ENCODE results near the gene PRIM2. TPM values are rescaled to one million over a fixed set of nuclear protein-coding genes. Genes with fewer than 3 reads are reported as not detected.
"Not testable (repeated sequence)": the region's sequence is repeated elsewhere in the genome, so short reads cannot be mapped to it uniquely, and the experiment has no call there.

The PRIM2 gene
- polyA plus RNA-seq, 1 donor from 2014 or later = 10.0 TPM

DNA sequence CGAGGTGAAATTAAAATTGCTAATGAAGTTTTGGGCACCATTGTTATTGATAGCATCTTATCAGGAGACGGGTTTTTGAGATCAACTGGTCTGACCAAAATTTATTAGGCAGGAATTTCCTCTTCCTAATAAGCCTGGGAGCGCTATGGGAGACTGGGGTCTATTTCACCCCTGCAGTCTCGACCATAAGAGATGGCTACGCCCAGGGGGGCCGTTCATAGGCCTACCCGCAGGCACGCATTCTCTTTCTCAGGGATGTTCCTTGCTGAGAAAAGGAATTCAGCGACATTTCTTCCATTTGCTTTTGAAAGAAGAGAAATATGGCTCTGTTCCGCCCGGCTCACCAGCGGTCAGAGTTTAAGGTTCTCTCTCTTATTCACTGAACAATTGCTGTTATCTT is 201.8 kb downstream of the PRIM2 start:
- H3K4me3 ChIP-seq (ENCODE audit: low read length); H3K36me3 ChIP-seq (ENCODE audit: insufficient read depth, low read length); H3K4me2 ChIP-seq (ENCODE audit: low read length); H3K27me3 ChIP-seq (ENCODE audit: insufficient read depth, low read depth, low read length); H3F3A ChIP-seq (ENCODE audit: insufficient read depth, low read length, poor library complexity, severe bottlenecking); H3K9me2 ChIP-seq (ENCODE audit: insufficient read depth, low read length); H3K9me3 ChIP-seq (ENCODE audit: low read length); H3K79me2 ChIP-seq (replicated peaks; ENCODE audit: insufficient read depth, low read length); H4K20me1 ChIP-seq (ENCODE audit: insufficient read depth); H3K9ac ChIP-seq (ENCODE audit: low read length); H2AFZ ChIP-seq (ENCODE audit: low read depth, low read length); H3K27ac ChIP-seq (ENCODE audit: low read length): not testable (repeated sequence)

DNA sequence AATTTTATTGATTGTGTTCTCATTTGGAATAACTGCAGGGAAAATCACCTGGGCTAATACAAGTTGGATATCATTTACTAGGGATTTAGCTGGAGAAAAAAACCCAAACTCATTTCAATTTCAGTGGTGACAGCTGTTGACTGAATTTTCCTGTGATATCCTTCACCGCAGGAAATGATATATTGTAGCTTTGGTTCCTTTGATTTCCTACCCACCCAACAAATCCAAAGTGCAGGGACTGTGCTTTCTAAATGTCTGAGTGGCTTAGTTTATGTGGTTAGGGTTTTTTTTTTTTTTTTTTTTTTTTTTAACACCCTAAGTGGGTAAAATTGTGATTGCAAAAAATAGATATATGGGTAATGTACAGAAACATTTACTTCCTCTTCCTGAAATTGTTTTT is 203.7 kb downstream of the PRIM2 start:
- H3K4me3 ChIP-seq (ENCODE audit: low read length); H3K4me2 ChIP-seq (ENCODE audit: low read length); H3K9me3 ChIP-seq (ENCODE audit: low read length); H4K20me1 ChIP-seq (ENCODE audit: insufficient read depth); H2AFZ ChIP-seq (ENCODE audit: low read depth, low read length); H3K9ac ChIP-seq (ENCODE audit: low read length); H3F3A ChIP-seq (ENCODE audit: insufficient read depth, low read length, poor library complexity, severe bottlenecking); H3K27me3 ChIP-seq (ENCODE audit: insufficient read depth, low read depth, low read length); H3K36me3 ChIP-seq (ENCODE audit: insufficient read depth, low read length); H3K9me2 ChIP-seq (ENCODE audit: insufficient read depth, low read length); H3K27ac ChIP-seq (ENCODE audit: low read length); H3K79me2 ChIP-seq (replicated peaks; ENCODE audit: insufficient read depth, low read length): not testable (repeated sequence)

DNA sequence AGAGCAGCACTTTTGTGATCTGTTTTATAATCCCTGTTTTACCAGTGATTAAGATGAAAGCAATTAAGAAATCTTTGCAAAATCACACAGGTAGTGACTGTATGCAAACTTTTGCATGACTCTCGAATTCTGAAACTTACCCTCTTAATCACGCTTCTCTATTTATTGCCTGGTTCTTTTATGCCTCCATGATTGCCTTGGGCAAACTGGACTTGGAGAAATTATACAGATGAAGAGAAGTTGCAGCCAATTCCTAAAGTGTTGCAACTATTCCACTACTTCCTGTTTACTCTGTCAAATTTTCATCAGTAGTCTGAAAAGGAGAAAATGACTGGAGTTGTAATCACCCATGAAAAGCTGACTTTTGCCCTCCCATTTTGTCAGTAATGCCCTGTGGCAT is 205.8 kb downstream of the PRIM2 start:
- not testable (repeated sequence) for H3K4me3 ChIP-seq (ENCODE audit: low read length); H3K4me2 ChIP-seq (ENCODE audit: low read length); H3K9me2 ChIP-seq (ENCODE audit: insufficient read depth, low read length); H3K36me3 ChIP-seq (ENCODE audit: insufficient read depth, low read length); H3K9ac ChIP-seq (ENCODE audit: low read length); H3K27ac ChIP-seq (ENCODE audit: low read length); H3K9me3 ChIP-seq (ENCODE audit: low read length); H2AFZ ChIP-seq (ENCODE audit: low read depth, low read length); H3K27me3 ChIP-seq (ENCODE audit: insufficient read depth, low read depth, low read length); H3K79me2 ChIP-seq (replicated peaks; ENCODE audit: insufficient read depth, low read length); H4K20me1 ChIP-seq (ENCODE audit: insufficient read depth); H3F3A ChIP-seq (ENCODE audit: insufficient read depth, low read length, poor library complexity, severe bottlenecking)

DNA sequence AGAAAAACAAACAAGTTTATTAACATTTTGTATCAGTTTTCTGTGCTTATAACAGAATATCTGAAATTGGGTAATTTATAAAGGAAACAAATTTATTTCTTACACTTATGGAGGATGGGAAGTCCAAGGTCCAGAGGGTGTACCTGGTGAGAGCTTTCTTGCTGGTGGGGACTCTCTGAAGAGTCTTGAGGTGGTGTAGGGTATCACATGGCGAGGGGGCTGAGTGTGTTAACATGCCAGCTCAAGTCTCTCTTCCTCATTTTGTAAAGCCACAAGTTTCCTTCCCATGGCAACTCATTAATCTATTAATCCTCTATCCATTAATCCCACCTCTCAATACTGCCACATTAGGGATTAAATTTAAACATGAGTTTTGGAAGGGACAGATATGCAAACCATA is 212.3 kb downstream of the PRIM2 start:
- not testable (repeated sequence) for H3F3A ChIP-seq (ENCODE audit: insufficient read depth, low read length, poor library complexity, severe bottlenecking); H3K9ac ChIP-seq (ENCODE audit: low read length); H3K4me2 ChIP-seq (ENCODE audit: low read length); H3K27ac ChIP-seq (ENCODE audit: low read length); H2AFZ ChIP-seq (ENCODE audit: low read depth, low read length); H3K9me2 ChIP-seq (ENCODE audit: insufficient read depth, low read length); H3K9me3 ChIP-seq (ENCODE audit: low read length); H3K79me2 ChIP-seq (replicated peaks; ENCODE audit: insufficient read depth, low read length); H4K20me1 ChIP-seq (ENCODE audit: insufficient read depth); H3K36me3 ChIP-seq (ENCODE audit: insufficient read depth, low read length); H3K4me3 ChIP-seq (ENCODE audit: low read length); H3K27me3 ChIP-seq (ENCODE audit: insufficient read depth, low read depth, low read length)

DNA sequence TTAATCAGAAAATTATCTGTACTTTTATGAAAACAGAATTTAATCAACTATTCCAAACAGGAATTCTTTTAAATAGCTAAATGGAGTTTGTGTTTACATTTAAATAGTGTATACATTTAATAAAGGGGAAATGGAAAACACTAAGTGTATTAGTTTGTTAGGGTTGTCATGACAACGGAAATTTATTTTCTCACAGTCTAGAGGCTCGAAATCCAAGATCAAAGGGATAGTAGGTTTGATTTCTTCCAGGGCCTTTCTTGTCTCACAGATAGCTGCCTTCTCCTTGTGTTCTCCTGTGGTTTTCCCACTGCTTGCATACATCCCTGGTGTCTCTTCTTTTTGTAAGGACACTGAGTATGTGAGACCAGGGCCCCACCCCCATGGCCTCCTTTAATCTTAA is 215.2 kb downstream of the PRIM2 start:
- H2AFZ ChIP-seq (ENCODE audit: low read depth, low read length); H3K9me3 ChIP-seq (ENCODE audit: low read length); H4K20me1 ChIP-seq (ENCODE audit: insufficient read depth); H3K9me2 ChIP-seq (ENCODE audit: insufficient read depth, low read length); H3F3A ChIP-seq (ENCODE audit: insufficient read depth, low read length, poor library complexity, severe bottlenecking); H3K27ac ChIP-seq (ENCODE audit: low read length); H3K4me3 ChIP-seq (ENCODE audit: low read length); H3K4me2 ChIP-seq (ENCODE audit: low read length); H3K27me3 ChIP-seq (ENCODE audit: insufficient read depth, low read depth, low read length); H3K9ac ChIP-seq (ENCODE audit: low read length); H3K79me2 ChIP-seq (replicated peaks; ENCODE audit: insufficient read depth, low read length); H3K36me3 ChIP-seq (ENCODE audit: insufficient read depth, low read length): not testable (repeated sequence)

DNA sequence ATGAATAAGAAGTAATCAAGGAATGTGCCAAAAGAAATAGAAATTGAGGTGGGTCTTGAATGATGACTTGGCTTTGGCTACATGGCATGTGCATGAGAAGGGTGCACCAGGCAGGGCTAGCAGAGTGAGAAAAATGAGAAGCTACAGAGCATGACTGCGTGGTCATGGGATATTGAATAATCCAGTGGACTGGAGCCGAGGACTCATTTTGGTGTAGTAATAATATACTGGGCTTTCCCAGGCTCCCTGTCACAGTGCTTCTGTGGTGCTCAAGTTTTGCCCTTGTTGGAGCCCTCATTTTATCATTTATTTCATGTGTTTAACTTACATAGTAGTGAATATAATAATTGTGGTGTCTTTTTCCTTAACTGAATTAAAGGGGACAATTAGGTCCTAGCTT is 217.7 kb downstream of the PRIM2 start:
- not testable (repeated sequence) for H2AFZ ChIP-seq (ENCODE audit: low read depth, low read length); H3K36me3 ChIP-seq (ENCODE audit: insufficient read depth, low read length); H3K9ac ChIP-seq (ENCODE audit: low read length); H3K4me3 ChIP-seq (ENCODE audit: low read length); H3K27ac ChIP-seq (ENCODE audit: low read length); H3K4me2 ChIP-seq (ENCODE audit: low read length); H3K9me2 ChIP-seq (ENCODE audit: insufficient read depth, low read length); H3F3A ChIP-seq (ENCODE audit: insufficient read depth, low read length, poor library complexity, severe bottlenecking); H3K27me3 ChIP-seq (ENCODE audit: insufficient read depth, low read depth, low read length); H3K9me3 ChIP-seq (ENCODE audit: low read length); H3K79me2 ChIP-seq (replicated peaks; ENCODE audit: insufficient read depth, low read length); H4K20me1 ChIP-seq (ENCODE audit: insufficient read depth)

All from neural cell (in vitro differentiated cells).